H1 (cell line): ENCODE data around the gene DYTN. TPM values are rescaled to one million over a fixed set of nuclear protein-coding genes. Genes with fewer than 3 reads are reported as not detected.
A peak's percentile ranks its signal among the peaks of the same experiment; 100 is the strongest.

Source experiments
- CHD7 ChIP-seq: fragments of 300-600 bp; sonication (generic); IDR thresholded peaks from 2 replicates; pipeline ENCODE4 v1.7.1; 2012; ENCODE audit warnings: low read length, moderate library complexity, mild to moderate bottlenecking, inconsistent platforms; ENCODE audit not compliant: insufficient replicate concordance
- RAD21 ChIP-seq, 2 experiments: IDR thresholded peaks in 1 of 2; conservative IDR thresholded peaks in 1 of 2; 2 replicates each; pipeline ENCODE4 v1.6.1; 2011; ENCODE audit warnings: low read depth in 2 of 2, low read length in 2 of 2, improper control_type of control experiment in 1 of 2, inconsistent platforms in 1 of 2, mild to moderate bottlenecking in 1 of 2, moderate library complexity in 1 of 2
- polyA plus RNA-seq, 7 experiments: library from polyadenylated mRNA; depleted of rRNA in 3 of 7; stranded (reverse) in 5 of 7; unstranded in 2 of 7; fragments of >200 nt in 5 of 7; fragments of 200-250 nt in 2 of 7; gene quantifications; 1 replicate in 5 of 7; 2 replicates in 1 of 7; 4 replicates in 1 of 7; pipeline versions ENCODE4 v1.2.1 to v1.2.3, GENCODE V29; 2011 to 2013; ENCODE audit warnings: missing spikeins in 2 of 7, mixed read lengths in 2 of 7
- total RNA-seq: library from RNA; stranded (reverse); fragmentation: NEBNext Ultra II Directional; extraction: Animal tissue kit (Norgen Biotek cat#: 25700); gene quantifications from 2 replicates; pipeline ENCODE4 v1.2.1, GENCODE V29; 2021

Gene DYTN
- total and polyA plus RNA-seq, 2 of the 8 experiments (the other 6 are each of a cell fraction or from before 2014, with no cell fraction given): not detected

GRCh38 chr2:206698811-206699210 is 19.4 kb downstream of the DYTN start (continued):
- TF ChIP-seq CHD7 (no peak), RAD21 (IDR thresholded peaks at IDR 0.05 in 1 of 2, conservative IDR thresholded peaks at IDR 0.05 in 1 of 2; ENCODE audit: low read depth in 2 of 2, low read length in 2 of 2) (0 out of 4 replicates have a peak, but pooled peaks of 1 of the 2 experiments have one; percentile 4)
- TF ChIP-seq, all 59 proteins: peak for 1
